Measurements from ENCODE around the gene NRF1.
"Not testable (repeated sequence)": the region's sequence is repeated elsewhere in the genome, so short reads cannot be mapped to it uniquely, and the experiment has no call there.

Gene NRF1

DNA sequence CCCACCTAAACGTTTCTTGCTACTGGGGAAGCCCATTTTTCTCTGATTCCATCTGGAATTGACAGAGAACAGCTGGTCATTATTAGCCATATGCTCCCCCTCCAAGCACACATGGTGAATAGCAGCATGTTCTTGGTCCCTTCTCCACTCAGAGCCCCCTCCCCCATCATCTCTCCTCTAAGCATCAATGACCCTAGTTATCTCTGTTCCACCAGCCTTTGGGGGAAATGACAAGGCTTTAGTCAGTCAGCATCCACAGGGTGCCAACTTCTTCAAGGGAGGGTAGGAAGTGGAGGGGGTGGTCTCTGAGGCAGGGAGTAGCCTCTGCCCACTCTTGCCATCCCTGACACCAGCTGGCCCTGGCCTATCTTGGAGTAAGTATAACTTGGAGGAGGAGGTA is 178.1 kb downstream of the NRF1 start:
- intact Hi-C loops (cut with DNase I), result no loop called here
- DNase-seq, result no peak

GRCh38 chr7:129790136-129790535 is 178.6 kb downstream of the NRF1 start:
- DNase-seq, result no peak
- intact Hi-C loops (cut with DNase I), result no loop called here

GRCh38 chr7:129792721-129793120 is 181.2 kb downstream of the NRF1 start:
- intact Hi-C loops (cut with DNase I), result no loop called here
- DNase-seq, result peak in 2 of 10 donors; percentile 10 to 16

GRCh38 chr7:129793506-129794310 is 182.2 kb downstream of the NRF1 start:
- DNase-seq, result peak in 2 of 10 donors; percentile 39 to 58
- intact Hi-C loops (cut with DNase I), result no loop called here

GRCh38 chr7:129794461-129794860 is 182.9 kb downstream of the NRF1 start:
- intact Hi-C loops (cut with DNase I), result not testable (repeated sequence)
- peak in 2 of 10 donors; percentile 21 to 30 for DNase-seq

- intact Hi-C loops (cut with DNase I), result no loop called here
- peak in 2 of 10 donors; percentile 62 to 75 for DNase-seq
Observed at GRCh38 chr7:129796186-129796775, 184.8 kb downstream of the NRF1 start.

- DNase-seq, result peak in 1 of 10 donors; percentile 44
- intact Hi-C loops (cut with DNase I), result no loop called here
Observed at GRCh38 chr7:129797214-129797789, 185.8 kb downstream of the NRF1 start.

DNA sequence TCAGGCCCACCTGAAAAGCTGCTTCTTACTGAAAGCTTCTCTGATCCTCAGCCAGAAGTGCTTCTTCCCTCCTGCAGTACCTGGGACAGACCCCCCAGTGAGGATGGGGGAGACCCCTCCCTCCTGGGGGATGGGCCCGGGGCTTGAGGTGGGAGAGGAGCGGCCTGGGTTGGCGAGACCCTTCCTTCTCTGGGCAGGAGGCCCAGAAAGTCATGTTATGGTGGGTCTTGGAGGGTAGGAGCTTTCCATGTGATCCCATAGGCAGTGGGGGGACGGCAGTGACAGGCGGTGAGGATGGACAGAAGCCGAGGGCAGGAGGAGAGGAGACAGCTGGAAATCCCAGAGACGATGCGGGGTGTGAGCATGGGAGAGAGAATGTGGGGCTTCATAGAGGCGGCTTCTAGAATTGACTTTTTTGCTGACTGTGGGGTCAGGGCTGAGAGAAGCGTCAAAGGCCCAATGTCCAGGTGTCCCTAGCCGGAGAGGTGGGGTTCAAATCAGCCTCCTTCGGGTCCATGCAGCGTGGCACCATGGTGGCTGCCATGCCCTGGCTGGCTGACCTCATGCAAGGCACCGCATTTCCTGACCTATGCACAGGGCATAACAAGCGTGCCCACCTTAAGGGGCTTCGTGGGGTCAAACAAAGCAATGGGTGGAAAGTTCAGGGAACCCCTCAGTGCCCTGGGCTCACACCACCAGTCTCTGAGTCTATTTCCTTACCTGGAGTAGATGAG is 187.3 kb downstream of the NRF1 start:
- DNase-seq, result peak in 1 of 10 donors; percentile 58
- intact Hi-C loops (cut with DNase I), result no loop called here

- peak in 1 of 10 donors; percentile 72 for DNase-seq
- intact Hi-C loops (cut with DNase I), result no loop called here
Observed at GRCh38 chr7:129799350-129799955, 187.9 kb downstream of the NRF1 start.

DNA sequence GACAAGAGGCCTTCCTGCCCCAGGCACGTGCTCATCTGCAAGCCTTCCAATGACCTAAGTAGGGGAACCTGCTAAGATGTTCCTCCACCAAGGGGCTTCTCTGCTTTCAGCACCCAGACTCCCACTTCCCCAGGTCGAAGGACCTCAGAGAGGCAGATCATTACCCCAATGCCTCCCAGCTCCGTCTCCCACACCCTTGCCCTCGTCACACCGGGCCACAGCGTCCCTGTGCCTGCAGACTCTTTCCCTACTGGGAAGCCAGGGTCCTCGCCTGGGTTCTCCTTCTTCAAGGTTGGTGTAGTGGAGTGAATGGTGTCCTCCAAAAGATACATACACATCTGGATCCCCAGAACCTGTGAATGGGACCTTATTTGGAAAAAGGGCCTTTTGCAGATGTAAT is 189.4 kb downstream of the NRF1 start:
- DNase-seq, result peak in 1 of 10 donors; percentile 64
- intact Hi-C loops (cut with DNase I), result no loop called here

- peak in 1 of 10 donors; percentile 31 for DNase-seq
- intact Hi-C loops (cut with DNase I), result no loop called here
Observed at GRCh38 chr7:129801882-129802281, 190.4 kb downstream of the NRF1 start.

DNA sequence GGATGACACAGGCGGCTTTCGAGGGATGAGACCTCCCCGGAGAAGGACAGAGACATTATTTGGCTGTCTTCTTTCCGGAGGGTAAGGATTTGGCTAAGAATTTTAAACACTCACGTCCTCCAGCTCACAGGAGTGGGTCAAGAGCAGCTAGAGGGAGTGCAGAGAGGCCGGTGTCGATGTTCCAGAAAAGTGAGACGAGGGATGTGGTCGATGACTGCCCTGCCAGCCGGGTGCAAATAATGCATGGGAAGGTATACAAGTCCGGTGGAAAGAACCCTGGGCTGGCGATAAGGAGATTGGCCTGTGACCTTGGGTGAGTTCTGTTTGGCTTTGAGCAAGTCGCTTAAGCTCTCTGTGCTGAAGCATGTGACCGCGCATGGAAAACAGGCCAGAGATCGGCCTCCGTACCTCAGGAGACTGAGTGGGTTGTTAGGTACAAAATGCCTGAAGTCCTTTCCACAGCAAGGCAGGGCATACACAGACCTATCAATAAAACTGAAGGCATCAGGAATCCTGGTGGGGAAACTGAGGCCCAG is 192.1 kb downstream of the NRF1 start:
- DNase-seq, result peak in 1 of 10 donors; percentile 54
- intact Hi-C loops (cut with DNase I), result no loop called here

GRCh38 chr7:129804111-129804889 is 192.8 kb downstream of the NRF1 start:
- DNase-seq, result peak in 2 of 10 donors; percentile 42 to 75
- intact Hi-C loops (cut with DNase I), result no loop called here

- DNase-seq, result peak in 2 of 10 donors; percentile 27 to 62
- intact Hi-C loops (cut with DNase I), result no loop called here
Observed at GRCh38 chr7:129804890-129805719, 193.6 kb downstream of the NRF1 start.
